Kidney tubule cell (primary cell): ENCODE data around the gene TMEM213.
"Not testable (repeated sequence)": the region's sequence is repeated elsewhere in the genome, so short reads cannot be mapped to it uniquely, and the experiment has no call there.

Source experiments
- DNase-seq: peaks from one replicate; pipeline ENCODE4 v3.0.0-alpha.2; 2018; ENCODE audit warnings: low spot score

Gene TMEM213

GRCh38 chr7:138797046-138797445 is 748 bp upstream of the TMEM213 start:
- not testable (repeated sequence) for DNase-seq

- peak; percentile 18 for DNase-seq
Measured at GRCh38 chr7:138798836-138799235, 1.0 kb downstream of the TMEM213 start.

GRCh38 chr7:138799336-138800000 is 1.7 kb downstream of the TMEM213 start:
- peak; percentile 35 for DNase-seq

- DNase-seq, result no peak
Measured at GRCh38 chr7:138801256-138801655, 3.5 kb downstream of the TMEM213 start.

GRCh38 chr7:138802706-138803105 is 4.9 kb downstream of the TMEM213 start:
- DNase-seq, result no peak

GRCh38 chr7:138804618-138805017 is 6.8 kb downstream of the TMEM213 start:
- DNase-seq, result no peak

- DNase-seq, result no peak
Measured at GRCh38 chr7:138809346-138809745, 11.6 kb downstream of the TMEM213 start.

GRCh38 chr7:138811327-138811726 is 13.5 kb downstream of the TMEM213 start:
- DNase-seq, result not testable (repeated sequence)

- no peak for DNase-seq
Measured at GRCh38 chr7:138813945-138814344, 16.2 kb downstream of the TMEM213 start.

- DNase-seq, result peak; percentile 33
Measured at GRCh38 chr7:138814816-138815332, 17.1 kb downstream of the TMEM213 start.

- no peak for DNase-seq
Measured at GRCh38 chr7:138816650-138817049, 18.9 kb downstream of the TMEM213 start.

GRCh38 chr7:138819625-138820024 is 21.8 kb downstream of the TMEM213 start:
- DNase-seq, result no peak

GRCh38 chr7:138821912-138822311 is 24.1 kb downstream of the TMEM213 start:
- DNase-seq, result no peak

GRCh38 chr7:138822867-138823535 is 25.2 kb downstream of the TMEM213 start:
- DNase-seq, result no peak

- no peak for DNase-seq
Measured at GRCh38 chr7:138825049-138825721, 27.4 kb downstream of the TMEM213 start.

GRCh38 chr7:138828302-138828701 is 30.5 kb downstream of the TMEM213 start:
- DNase-seq, result no peak

GRCh38 chr7:138829335-138829734 is 31.5 kb downstream of the TMEM213 start:
- DNase-seq, result no peak

GRCh38 chr7:138832966-138833365 is 35.2 kb downstream of the TMEM213 start:
- DNase-seq, result no peak

- DNase-seq, result no peak
Measured at GRCh38 chr7:138833596-138833995, 35.8 kb downstream of the TMEM213 start.

GRCh38 chr7:138834583-138834982 is 36.8 kb downstream of the TMEM213 start:
- DNase-seq, result no peak

- no peak for DNase-seq
Measured at GRCh38 chr7:138835087-138835486, 37.3 kb downstream of the TMEM213 start.

- DNase-seq, result no peak
Measured at GRCh38 chr7:138837627-138838026, 39.8 kb downstream of the TMEM213 start.

- no peak for DNase-seq
Measured at GRCh38 chr7:138838166-138838565, 40.4 kb downstream of the TMEM213 start.
